ENCODE measurements around the gene ACO1. TPM values are rescaled to one million over a fixed set of nuclear protein-coding genes. Genes with fewer than 3 reads are reported as not detected.

ACO1 gene
- total RNA-seq, 2 experiments from 2014 or later, result 15.3 to 15.7 TPM

DNA sequence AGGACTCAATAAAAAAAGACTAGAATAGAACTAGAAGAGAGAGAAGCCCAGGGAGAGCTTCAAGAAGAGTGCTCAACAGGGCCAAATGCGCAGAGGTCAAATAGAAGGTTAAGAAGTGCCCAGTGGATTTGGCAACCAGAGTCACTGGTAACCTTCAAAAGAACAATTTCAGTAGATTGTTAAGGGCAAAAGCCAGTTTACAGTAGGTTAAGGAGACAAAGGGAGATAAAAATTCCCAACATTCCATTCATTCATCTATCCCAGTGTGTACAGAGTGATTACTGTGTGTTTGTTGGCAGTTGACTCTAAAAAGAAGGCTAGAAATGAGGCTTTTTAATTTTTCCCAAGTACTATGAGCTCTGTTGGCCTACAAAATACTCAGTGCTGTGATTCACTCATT lies 72.1 kb downstream of the ACO1 start:
- intact Hi-C loops (cut with micrococcal nuclease), result no loop called here
- H3K27ac Mint-ChIP-seq, result no peak overlapping the region
- TF ChIP-seq, protein P1, sequence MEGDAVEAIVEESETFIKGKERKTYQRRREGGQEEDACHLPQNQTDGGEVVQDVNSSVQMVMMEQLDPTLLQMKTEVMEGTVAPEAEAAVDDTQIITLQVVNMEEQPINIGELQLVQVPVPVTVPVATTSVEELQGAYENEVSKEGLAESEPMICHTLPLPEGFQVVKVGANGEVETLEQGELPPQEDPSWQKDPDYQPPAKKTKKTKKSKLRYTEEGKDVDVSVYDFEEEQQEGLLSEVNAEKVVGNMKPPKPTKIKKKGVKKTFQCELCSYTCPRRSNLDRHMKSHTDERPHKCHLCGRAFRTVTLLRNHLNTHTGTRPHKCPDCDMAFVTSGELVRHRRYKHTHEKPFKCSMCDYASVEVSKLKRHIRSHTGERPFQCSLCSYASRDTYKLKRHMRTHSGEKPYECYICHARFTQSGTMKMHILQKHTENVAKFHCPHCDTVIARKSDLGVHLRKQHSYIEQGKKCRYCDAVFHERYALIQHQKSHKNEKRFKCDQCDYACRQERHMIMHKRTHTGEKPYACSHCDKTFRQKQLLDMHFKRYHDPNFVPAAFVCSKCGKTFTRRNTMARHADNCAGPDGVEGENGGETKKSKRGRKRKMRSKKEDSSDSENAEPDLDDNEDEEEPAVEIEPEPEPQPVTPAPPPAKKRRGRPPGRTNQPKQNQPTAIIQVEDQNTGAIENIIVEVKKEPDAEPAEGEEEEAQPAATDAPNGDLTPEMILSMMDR (IDR thresholded peaks at IDR 0.05), result no peak
- no peaks in the 10 kb centered on the region for H3K9me3 Mint-ChIP-seq
- no peaks in the 10 kb centered on the region for H3K27me3 Mint-ChIP-seq
- no peak for DNase-seq
- no peaks in the 10 kb centered on the region for H3K4me1 Mint-ChIP-seq (ENCODE audit: low read depth)
- ChIA-PET CTCF (interaction anchor here (1.0 to 1.1 kb wide), 2 partner anchors 14 to 125 kb away, joined by 3 read pairs; no protein-coding TSS in a partner anchor), POLR2A (no interaction called here)
- H3K4me3 Mint-ChIP-seq, result no peak overlapping the region
- peaks cover 9% of the 10 kb centered on the region for H3K36me3 Mint-ChIP-seq (ENCODE audit: low read depth)
- no peak for ATAC-seq

DNA sequence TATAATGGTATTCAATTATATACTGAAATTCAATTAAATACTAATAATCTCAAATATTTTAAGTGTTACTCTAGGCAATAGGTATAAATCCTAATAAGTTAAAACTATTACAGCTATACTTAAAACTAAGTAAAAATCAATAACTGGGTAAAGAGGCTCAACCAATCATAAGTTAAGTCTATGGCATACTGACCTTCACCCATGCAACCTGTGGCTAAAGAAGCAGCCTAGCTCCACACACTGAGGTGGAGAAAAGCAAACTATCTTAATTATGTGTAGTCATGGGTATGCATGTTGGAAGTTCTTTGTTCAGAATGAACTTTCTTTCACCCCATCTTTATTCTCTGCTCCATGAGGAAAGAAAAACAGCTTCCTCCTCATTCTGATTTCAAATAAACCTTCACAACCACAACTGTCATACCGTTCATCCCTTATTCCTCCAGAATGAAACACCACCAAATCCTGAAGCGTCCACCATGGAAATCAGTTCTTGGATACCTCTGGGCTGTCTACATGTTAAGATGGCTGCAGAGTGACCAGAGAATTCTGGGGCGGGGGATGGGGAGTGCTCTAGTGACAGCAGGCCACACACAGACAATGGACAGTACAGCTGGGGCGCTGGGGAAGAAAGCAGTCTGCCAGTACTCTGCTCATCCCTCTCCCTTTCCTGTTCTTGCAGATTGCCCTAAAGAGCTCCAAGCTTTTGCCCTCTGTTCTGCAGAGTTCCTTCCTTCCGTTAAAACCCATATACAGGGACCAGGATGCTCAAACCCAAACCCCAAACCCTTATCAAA lies 79.3 kb downstream of the ACO1 start:
- ChIA-PET POLR2A (no interaction called here), CTCF (interaction anchor here (0.9 to 1.2 kb wide), 2 partner anchors 15 to 84 kb away, joined by 4 read pairs; no protein-coding TSS in a partner anchor)
- H3K27me3 Mint-ChIP-seq, result no peaks in the 10 kb centered on the region
- intact Hi-C loops (cut with micrococcal nuclease), result no loop called here
- peaks cover 4% of the 10 kb centered on the region for H3K36me3 Mint-ChIP-seq (ENCODE audit: low read depth)
- H3K9me3 Mint-ChIP-seq, result no peaks in the 10 kb centered on the region
- no peaks in the 10 kb centered on the region for H3K4me1 Mint-ChIP-seq (ENCODE audit: low read depth)
- ATAC-seq, result no peak
- no peak for DNase-seq
- H3K27ac Mint-ChIP-seq, result no peak overlapping the region
- TF ChIP-seq, protein P1 (IDR thresholded peaks at IDR 0.05), result no peak
- H3K4me3 Mint-ChIP-seq, result no peak overlapping the region

DNA sequence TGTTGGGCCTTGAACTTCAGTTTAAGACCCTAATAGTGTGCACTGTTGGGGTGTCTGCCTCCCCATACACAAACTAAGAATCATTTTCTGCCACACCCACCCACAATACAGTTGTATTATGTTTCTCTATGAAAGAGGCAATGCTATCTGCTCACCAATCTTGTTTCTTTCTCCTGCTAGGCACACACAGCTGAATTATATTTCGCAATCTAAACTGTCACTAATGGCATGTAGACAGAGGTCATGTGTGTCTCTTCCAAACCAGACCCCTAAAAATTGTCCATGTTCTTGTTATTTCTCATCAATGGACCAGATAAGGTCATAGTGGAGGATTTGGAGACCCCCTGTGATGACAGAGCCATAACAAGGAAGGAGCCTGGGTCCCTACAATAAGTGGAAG lies 84.3 kb downstream of the ACO1 start:
- Mint-ChIP-seq H3K27me3 (no peaks in the 10 kb centered on the region), H3K4me3 (no peak overlapping the region), H3K27ac (no peak overlapping the region), H3K36me3 (ENCODE audit: low read depth) (peaks cover 6% of the 10 kb centered on the region), H3K4me1 (ENCODE audit: low read depth) (no peaks in the 10 kb centered on the region), H3K9me3 (no peaks in the 10 kb centered on the region)
- DNase-seq (no peak), ATAC-seq (no peak)
- CTCF ChIA-PET, result interaction anchor here (1.5 kb wide), 1 partner anchor 90 kb away, joined by 6 read pairs; no protein-coding TSS in a partner anchor
- intact Hi-C loops (cut with micrococcal nuclease), result no loop called here
- TF ChIP-seq, protein P1 (IDR thresholded peaks at IDR 0.05), result no peak
- POLR2A ChIA-PET, result no interaction called here

DNA sequence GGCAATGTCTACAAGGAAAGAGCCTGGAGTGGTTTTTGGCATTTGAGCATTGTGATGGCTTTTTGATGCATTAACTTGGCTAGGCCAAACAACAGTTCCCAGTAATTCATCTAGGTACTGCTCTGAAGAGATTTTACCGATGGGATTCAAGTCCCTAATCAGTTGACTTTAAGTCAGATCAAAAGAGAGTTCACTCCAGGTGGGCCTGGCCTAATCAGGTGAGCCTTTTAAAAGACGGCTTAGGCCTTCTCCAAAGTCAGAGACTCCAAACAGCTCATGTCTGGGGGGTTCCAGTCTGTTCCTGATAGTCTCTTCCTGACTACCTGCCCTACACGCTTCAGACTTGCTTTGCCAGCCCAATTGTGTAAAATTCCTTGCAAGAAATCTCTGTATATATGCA lies 87.9 kb downstream of the ACO1 start:
- no peaks in the 10 kb centered on the region for H3K27me3 Mint-ChIP-seq
- POLR2A ChIA-PET, result no interaction called here
- H3K27ac Mint-ChIP-seq, result no peak overlapping the region
- H3K4me1 Mint-ChIP-seq (ENCODE audit: low read depth), result no peaks in the 10 kb centered on the region
- intact Hi-C loops (cut with micrococcal nuclease), result no loop called here
- no peaks in the 10 kb centered on the region for H3K9me3 Mint-ChIP-seq
- CTCF ChIA-PET, result no interaction called here
- DNase-seq, result no peak
- ATAC-seq, result no peak
- H3K36me3 Mint-ChIP-seq (ENCODE audit: low read depth), result peaks cover 18% of the 10 kb centered on the region
- H3K4me3 Mint-ChIP-seq, result no peak overlapping the region
- TF ChIP-seq, protein P1 (IDR thresholded peaks at IDR 0.05), result no peak

DNA sequence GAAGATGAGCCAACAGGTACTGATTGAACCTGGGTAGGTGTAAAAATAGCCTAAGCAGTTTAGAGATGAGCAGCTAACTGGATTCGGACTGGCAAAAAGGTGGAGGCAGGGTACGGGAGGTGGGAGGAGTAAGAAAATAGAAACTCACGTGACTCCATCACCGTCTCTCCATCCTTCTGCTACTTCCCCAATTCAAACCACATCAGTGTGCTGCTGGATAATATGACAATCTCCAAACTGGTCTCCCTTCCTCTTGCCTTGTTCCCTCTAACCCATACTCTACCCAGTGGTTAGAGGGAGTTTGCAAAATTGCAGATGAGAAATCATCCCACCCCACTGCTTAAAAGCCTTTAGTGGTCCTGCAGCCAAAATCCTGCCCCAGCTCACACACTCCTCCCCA lies 98.9 kb downstream of the ACO1 start:
- H3K4me1 Mint-ChIP-seq (ENCODE audit: low read depth), result no peaks in the 10 kb centered on the region
- no peak for DNase-seq
- H3K27me3 Mint-ChIP-seq, result no peaks in the 10 kb centered on the region
- H3K27ac Mint-ChIP-seq, result no peak overlapping the region
- TF ChIP-seq, protein P1 (IDR thresholded peaks at IDR 0.05), result no peak
- intact Hi-C loops (cut with micrococcal nuclease), result no loop called here
- POLR2A ChIA-PET, result interaction anchor here (0.6 kb wide), 1 partner anchor 970 kb away, joined by 3 read pairs; no protein-coding TSS in a partner anchor
- ATAC-seq, result no peak
- CTCF ChIA-PET, result interaction anchor here (0.6 to 1.1 kb wide), 2 partner anchors 99 to 104 kb away, joined by 3 read pairs; partner anchors contain the start of gene ACO1
- H3K9me3 Mint-ChIP-seq, result no peaks in the 10 kb centered on the region
- H3K4me3 Mint-ChIP-seq, result no peak overlapping the region
- H3K36me3 Mint-ChIP-seq (ENCODE audit: low read depth), result peaks cover 18% of the 10 kb centered on the region

Data from activated CD8-positive, alpha-beta T cell treated with anti-CD3 and anti-CD28 coated beads for 36 hours (primary cell).